Stimulated activated CD4-positive, alpha-beta T cell treated with anti-CD3 and anti-CD28 coated beads, Interleukin-1b, Interleukin-23, amount 100 ng/mL, for 24 hours (primary cell): ENCODE results near the gene EPHA8.

Experiments used
- DNase-seq, 4 experiments: peaks; one replicate each; pipeline ENCODE4 v3.0.0-alpha.2; 2020; ENCODE audit warnings: low read depth in 4 of 4, low spot score in 1 of 4

Gene EPHA8

GRCh38 chr1:22535399-22535798 lies 27.9 kb upstream of the EPHA8 start:
- DNase-seq, result no peak

DNA sequence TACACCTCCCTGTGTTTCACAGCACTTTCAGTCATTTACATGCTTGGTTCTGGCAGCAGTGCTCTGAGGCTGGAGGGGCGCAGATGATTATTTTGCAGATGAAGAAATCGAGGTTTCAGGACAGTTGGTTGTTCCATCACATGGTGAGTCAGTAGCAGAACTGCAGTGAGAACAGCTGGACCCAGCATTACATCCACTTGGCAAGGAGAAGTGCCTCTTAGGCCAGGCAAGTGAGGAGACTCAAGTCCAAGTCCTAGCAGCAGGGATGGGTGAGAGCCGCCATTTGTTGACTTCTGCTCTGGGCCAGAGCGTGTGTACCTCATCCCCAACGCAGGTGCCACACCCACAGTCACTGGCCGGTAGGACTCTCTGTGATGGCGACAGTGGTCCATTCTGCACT lies 26.8 kb upstream of the EPHA8 start:
- no peak for DNase-seq

DNA sequence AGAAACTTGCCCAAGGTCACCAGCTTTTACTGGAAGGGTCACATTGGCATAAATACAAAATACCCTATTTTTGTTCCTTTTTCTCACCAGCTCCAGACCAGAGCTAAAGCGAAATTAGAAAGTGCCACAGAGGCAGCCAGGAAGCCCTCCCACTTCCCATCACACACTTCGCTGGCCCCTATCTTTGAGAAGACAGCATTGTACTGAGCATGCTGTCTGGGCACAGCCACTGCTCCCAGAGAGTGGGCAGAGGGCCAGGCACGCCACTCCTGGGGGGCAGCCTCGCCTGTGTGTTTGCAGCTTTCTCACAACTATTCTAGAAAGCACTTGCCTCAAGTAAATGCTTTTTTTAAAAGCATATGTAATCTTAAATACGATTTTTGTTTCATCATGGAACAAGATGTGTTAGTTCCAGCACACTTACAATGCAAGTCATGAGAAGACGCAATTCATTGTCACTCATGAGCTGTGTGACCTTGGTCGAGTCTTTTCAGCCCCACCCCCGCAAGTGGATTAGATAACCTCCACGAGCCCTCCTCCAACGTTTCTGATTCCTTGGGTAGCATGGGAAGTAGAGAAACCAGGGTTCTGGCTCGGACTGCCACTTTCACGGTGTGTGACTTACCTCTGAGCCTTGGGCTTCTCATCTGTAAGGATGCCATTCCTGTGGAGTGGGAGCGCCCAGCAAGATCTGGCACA lies 25.7 kb upstream of the EPHA8 start:
- DNase-seq, result no peak

DNA sequence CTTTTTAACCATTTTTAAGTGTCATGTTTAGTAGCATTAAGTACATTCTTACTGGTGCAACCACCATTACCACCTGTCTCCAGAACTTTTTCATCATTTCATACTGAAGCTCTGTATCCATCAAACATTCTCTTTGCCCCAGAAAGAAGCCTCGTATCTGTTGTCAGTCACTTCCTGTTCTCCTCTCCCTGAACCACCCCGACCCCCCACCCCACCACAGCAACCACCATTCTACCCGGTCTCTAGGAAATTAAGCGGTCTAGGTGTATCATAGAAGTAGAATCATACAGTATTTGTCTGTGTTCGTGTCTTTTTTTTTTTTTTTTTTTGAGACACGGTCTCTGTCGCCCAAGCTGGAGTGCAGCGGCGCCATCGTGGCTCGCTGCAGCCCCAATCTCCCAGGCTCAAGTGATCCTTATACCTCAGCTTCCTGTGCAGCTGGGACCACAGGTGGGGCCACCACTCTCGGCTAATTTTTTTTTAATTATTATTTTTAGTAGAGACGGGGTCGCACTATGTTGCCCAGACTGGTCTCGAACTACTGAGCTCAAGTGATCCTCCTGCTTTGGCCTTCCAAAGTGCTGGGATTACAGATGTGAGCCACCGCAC lies 23.7 kb upstream of the EPHA8 start:
- no peak for DNase-seq

DNA sequence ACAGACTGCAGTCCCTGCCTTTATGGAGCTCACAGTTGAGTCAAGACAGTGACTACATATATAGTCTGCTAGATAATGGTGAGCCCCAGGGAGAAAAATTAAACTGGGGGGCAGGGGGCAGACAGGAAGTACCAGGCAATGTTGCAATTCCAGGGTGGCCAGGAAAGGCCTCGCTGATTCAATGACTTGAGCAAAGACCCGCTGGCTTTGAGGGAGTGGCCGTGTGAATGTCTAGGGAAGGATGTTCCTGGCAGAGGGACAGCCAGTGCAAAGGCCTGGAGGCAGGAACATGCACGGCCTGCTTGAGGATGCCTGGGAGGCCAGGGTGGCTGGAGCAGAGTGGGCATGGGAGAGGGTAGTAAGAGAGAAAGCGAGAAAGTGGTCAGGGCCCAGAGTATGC lies 23.0 kb upstream of the EPHA8 start:
- no peak for DNase-seq

DNA sequence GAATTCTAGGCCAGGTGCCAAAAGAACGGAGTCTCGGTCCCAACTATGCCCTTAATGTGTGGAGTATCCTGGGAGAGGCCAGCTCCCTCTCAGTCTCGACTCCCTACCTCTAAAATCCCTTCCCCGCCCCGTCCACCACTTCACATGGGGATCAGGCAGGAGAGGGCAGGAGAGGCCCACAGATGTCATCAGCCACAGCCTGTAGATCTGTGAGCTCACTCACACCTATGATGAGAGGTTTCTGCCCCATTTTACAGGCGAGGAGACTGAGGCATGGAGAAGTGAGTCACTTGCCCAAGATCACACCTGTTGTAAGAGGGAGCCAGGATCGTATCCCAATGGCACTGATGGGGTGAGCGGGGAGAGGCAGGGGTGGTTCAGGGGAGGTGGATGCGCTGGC lies 20.4 kb upstream of the EPHA8 start:
- no peak for DNase-seq

DNA sequence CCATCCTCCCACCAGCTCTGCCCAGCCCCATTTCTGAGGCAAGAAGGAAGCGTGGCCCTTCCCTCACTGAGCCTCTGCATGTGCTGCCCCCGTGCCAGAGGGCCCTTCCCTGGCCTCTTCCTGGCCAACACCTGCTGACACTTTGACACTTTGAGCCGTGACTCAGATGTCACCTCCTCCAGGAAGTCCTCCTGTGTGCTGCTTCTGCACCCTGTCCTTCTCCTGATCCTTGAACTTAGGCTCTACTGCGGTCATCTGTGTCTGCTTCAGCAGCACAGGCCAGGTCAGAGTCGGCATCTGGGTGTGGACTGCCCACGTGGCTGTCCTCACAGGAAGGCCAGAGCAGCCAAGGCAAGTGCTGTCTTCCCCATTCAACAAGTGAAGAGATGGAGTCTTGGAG lies 19.6 kb upstream of the EPHA8 start:
- no peak for DNase-seq

DNA sequence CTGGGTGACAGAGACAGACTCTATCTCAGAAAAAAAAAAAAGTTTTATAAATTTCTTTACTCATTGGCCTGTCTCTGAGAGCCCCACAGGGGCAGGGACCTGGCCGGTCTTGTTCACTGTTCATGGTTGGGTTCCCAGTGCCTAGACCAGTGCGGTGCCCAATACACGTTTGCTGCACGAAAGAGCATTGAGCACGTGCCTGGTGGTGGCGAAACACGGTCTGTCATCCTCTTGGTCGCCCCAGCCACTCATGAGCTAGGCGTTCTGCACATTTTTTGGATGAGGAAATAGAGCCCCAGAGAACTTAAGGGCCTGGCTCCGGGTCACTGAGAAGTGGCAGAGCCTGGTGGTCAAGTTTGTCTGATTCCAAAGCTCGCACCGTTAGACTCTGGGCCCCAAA lies 18.7 kb upstream of the EPHA8 start:
- no peak for DNase-seq

GRCh38 chr1:22545141-22545540 lies 18.1 kb upstream of the EPHA8 start:
- no peak for DNase-seq

DNA sequence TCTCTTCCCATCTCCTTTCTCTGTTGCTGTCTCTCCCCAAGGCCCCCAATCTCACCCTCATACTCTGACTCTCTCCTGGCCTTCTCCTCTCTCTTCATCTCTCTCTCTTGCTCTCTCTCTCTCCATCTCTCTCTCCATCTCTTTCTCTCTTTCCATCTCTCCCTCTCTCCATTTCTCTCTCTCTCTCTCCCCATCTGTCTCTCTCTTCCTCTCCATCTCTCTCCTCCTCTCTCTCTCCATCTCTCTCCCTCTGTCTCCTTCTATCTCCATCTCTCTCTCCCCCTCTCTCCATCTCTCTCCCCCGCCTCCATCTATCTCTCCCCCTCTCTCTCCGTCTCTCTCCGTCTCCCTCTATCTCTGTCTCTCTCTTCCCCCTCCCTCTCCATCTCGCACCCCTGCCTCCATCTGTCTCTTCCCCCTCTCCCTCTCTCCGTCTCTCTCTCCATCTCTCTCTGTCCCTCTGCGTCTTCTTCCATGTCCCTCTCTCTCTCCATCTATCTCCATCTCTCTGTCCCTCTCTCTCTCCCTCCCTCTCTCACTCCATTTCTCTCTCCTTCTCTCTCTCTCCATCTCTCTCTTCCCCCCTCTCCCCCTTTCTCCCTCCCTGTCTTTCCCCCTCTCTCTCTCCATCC lies 16.0 kb upstream of the EPHA8 start:
- DNase-seq, result no peak

- no peak for DNase-seq
Measured at GRCh38 chr1:22547818-22548462, 15.3 kb upstream of the EPHA8 start.

GRCh38 chr1:22550021-22550420 lies 13.3 kb upstream of the EPHA8 start:
- no peak for DNase-seq

DNA sequence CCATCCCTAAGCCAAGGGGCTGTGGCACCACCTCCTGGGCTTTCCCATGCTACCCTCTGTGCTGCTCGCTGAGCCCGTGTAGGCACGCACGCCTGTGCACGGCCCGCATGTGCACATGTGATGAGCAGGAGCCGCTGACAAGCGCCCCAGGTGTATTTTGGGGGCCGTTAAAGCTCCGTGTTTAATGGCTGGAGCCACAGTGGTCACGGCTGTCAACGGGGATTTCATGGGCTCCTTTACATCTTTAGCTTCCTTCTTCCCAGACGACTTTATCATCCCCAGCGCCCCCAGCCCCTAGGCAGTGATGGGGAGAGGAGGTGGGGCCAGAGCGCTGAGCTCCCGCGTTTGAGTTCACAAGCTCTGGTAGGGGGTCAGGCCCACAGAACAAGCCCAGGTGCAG lies 11.7 kb upstream of the EPHA8 start:
- no peak for DNase-seq

DNA sequence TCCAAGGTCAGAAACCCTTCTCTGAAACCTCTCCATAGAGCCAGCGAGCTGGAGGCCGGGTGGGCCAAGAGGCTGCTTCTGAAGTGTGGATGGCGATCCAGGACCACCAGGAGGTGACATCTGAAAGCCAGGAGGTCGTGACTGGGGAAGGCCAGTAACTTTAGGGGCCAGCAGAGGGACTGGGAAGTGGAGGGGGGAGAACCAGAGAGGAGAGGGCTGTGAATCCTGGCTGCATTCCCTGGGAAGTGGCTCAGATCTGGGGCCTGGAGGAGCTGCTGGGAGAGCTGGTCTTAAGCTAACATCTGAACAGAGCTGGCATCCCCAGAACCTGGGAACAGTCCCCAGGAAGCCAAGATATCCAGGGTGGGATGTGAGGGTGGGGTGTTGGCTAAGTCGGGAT lies 11.3 kb upstream of the EPHA8 start:
- DNase-seq, result no peak

- DNase-seq, result no peak
Measured at GRCh38 chr1:22553104-22553880, 10.0 kb upstream of the EPHA8 start.

GRCh38 chr1:22553991-22554522 lies 9.2 kb upstream of the EPHA8 start:
- DNase-seq, result no peak

- DNase-seq, result no peak
Measured at GRCh38 chr1:22555371-22555656, 8.0 kb upstream of the EPHA8 start.

GRCh38 chr1:22556391-22557104 lies 6.7 kb upstream of the EPHA8 start:
- no peak for DNase-seq

DNA sequence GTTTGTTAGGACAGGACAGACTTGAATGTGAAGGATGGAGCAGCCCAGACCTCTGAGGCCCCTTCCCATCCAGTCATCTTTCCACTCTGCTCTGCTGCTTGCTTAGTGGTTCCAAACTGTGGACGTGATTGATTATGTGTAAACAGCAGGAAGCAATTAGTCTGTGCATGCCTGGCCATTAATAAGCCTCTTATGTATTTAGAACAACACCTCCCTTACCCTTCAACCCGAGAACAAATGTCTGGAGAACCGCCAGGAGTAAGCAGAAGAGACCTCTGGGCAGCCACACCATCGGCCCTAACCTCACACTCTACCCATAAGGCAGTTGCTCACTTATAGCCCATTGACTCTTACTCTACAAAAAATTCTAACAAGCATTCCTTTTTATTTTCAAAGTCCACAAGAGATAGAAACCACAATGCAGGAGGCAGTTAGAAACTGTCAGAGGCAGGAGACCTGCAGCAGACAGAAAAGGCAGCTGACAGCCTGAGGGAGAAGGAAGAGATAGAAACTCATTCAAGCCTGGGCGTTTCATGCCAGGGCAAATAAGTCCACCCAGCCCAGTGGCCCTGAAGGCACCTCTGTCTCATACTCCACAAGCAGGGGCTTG lies 5.8 kb upstream of the EPHA8 start:
- DNase-seq, result no peak
